ENCODE measurements around the gene FRMD1.

DNA sequence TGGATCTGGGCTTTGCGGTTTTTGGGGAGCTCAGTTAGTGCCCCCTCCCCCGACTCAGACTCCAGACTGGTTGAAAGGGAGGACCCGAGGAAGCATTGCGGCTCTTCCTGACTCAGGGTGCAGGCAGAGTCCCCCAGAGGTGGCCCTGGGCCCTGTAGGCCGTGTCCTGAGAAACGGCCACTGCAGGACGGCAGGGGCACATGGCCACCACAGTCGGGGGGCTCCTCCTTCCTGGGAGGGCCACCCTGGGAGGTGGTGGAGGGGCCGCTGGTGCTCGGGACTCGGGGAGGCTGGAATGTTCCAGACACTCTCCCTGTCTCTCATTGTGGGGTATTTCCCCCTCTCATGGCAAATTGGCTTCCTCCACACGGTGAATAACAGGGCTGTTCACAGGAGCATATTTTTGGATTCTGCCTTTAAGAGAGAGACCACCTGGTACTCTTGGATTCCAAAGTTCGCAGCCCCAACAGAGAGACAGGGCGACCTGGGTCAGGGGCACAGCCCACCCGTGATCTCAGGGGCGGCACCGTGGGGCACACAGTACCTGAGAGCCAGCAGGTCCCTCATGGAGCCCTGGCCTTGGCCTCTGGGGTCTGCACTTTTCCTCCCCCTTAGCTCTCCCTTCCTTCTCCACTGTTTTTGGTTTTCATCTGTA, 35.7 kb downstream of the FRMD1 start:
- TF ChIP-seq GATA2 (IDR thresholded peaks at IDR 0.05; ENCODE audit: low read depth, low read length) (no peak), GATA3 (IDR thresholded peaks at IDR 0.05; ENCODE audit: low read depth, low read length) (no peak)

Measured in SH-SY5Y (cell line).